Muscle layer of duodenum (tissue), 2 donors: ENCODE measurements around the gene SC5D.

ENCODE experiments used
- H3K27ac ChIP-seq: one replicate; pipeline ENCODE4 v1.7.0; 2013; ENCODE audit warnings: mild to moderate bottlenecking, low read length
- H3K27me3 ChIP-seq: one replicate; pipeline ENCODE4 v1.7.0; 2013; ENCODE audit warnings: low read depth, mild to moderate bottlenecking, control low read depth, low read length
- H3K36me3 ChIP-seq, 2 donors: one replicate each; pipeline ENCODE4 v1.7.0; 2013; ENCODE audit warnings: low read length in 2 of 2, control low read depth in 1 of 2, mild to moderate bottlenecking in 1 of 2; ENCODE audit not compliant: insufficient read depth in 2 of 2, control insufficient read depth in 1 of 2
- H3K4me1 ChIP-seq, 2 donors: one replicate each; pipeline ENCODE4 v1.7.0; 2013; ENCODE audit warnings: low read length in 2 of 2, mild to moderate bottlenecking in 2 of 2, control low read depth in 1 of 2, moderate library complexity in 1 of 2; ENCODE audit not compliant: insufficient read depth in 2 of 2, control insufficient read depth in 1 of 2
- H3K4me3 ChIP-seq, 2 donors: one replicate each; pipeline ENCODE4 v1.7.0; 2013; ENCODE audit warnings: low read length in 2 of 2, low read depth in 1 of 2, mild to moderate bottlenecking in 1 of 2
- H3K9me3 ChIP-seq, 2 donors: one replicate each; pipeline ENCODE4 v1.7.0; 2013; ENCODE audit warnings: low read length in 2 of 2, control low read depth in 1 of 2, mild to moderate bottlenecking in 1 of 2; ENCODE audit not compliant: control insufficient read depth in 1 of 2
- donor health status: healthy.

Gene SC5D

DNA sequence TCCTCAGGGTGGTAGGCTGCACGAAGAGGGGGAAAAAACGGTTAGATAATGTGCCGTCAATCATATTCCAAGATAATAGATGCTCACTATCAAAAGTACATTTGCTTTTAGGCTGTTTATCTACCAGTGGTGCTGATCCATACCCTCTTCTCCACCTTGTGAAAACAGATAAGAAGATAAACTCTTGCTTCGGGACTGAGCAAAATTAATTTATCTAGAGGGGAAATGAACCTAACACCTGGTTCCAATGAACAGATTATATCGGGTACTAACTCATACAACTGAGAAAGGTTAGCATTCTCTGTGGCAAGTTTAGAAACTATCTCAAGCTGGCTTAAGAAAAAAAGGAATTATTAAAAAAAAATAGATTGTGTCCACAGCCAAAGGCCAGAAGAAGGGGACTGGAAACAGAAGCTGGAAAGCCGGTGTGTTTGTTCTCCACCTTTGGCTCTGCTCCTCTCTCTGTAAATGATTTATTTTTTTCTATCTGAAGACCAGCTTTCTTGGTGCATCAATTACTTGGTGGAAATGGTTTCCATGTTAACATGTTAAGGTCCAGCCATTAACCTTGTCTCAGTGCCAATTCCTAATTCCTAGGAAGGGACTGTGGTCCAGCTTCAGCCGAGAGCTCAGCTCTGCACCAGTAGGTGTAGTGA lies 55.8 kb downstream of the SC5D start:
- peaks cover 0 to 5% of the 10 kb centered on the region in 2 donors for H3K4me1 ChIP-seq
- H3K27me3 ChIP-seq = no peaks in the 10 kb centered on the region
- no peak overlapping the region for H3K4me3 ChIP-seq
- H3K27ac ChIP-seq = no peak overlapping the region
- H3K36me3 ChIP-seq = no peaks in the 10 kb centered on the region
- H3K9me3 ChIP-seq = no peaks in the 10 kb centered on the region

DNA sequence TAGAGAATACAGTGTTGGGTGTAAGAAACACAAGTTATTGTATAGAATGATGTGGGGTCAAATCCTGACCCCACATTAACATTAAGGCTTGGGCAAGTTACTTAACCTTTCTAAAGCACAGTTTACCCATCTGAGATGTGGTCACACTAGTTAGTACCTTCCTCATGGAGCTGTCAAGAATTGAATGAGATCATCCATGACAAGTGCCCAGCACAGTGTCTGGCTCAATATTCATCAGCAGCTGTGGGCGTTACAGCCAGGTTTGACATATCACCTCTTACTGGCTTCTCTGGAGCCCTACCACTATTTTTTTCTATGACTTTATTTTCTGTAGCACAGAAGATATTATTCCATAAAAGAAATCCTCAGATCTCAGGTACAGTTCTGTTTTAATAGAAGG lies 57.2 kb downstream of the SC5D start:
- Histone ChIP-seq H3K27me3 (no peaks in the 10 kb centered on the region), H3K9me3 (no peaks in the 10 kb centered on the region), H3K27ac (no peak overlapping the region), H3K4me3 (no peak overlapping the region), H3K36me3 (no peaks in the 10 kb centered on the region), H3K4me1 (peaks cover 0 to 5% of the 10 kb centered on the region in 2 donors)

GRCh38 chr11:121350314-121351082 lies 57.9 kb downstream of the SC5D start:
- H3K27ac ChIP-seq = no peak overlapping the region
- no peaks in the 10 kb centered on the region for H3K27me3 ChIP-seq
- no peaks in the 10 kb centered on the region for H3K9me3 ChIP-seq

GRCh38 chr11:121351083-121351630 lies 58.6 kb downstream of the SC5D start:
- H3K27me3 ChIP-seq = no peaks in the 10 kb centered on the region
- no peaks in the 10 kb centered on the region for H3K9me3 ChIP-seq
- H3K4me1 ChIP-seq = peaks cover 0 to 5% of the 10 kb centered on the region in 2 donors
- no peaks in the 10 kb centered on the region for H3K36me3 ChIP-seq
- no peak overlapping the region for H3K27ac ChIP-seq
- H3K4me3 ChIP-seq = no peak overlapping the region

More at GRCh38 chr11:121350314-121351082, 57.9 kb downstream of the SC5D start:
- Histone ChIP-seq H3K4me1 (peaks cover 0 to 5% of the 10 kb centered on the region in 2 donors), H3K4me3 (no peak overlapping the region), H3K36me3 (no peaks in the 10 kb centered on the region)

DNA sequence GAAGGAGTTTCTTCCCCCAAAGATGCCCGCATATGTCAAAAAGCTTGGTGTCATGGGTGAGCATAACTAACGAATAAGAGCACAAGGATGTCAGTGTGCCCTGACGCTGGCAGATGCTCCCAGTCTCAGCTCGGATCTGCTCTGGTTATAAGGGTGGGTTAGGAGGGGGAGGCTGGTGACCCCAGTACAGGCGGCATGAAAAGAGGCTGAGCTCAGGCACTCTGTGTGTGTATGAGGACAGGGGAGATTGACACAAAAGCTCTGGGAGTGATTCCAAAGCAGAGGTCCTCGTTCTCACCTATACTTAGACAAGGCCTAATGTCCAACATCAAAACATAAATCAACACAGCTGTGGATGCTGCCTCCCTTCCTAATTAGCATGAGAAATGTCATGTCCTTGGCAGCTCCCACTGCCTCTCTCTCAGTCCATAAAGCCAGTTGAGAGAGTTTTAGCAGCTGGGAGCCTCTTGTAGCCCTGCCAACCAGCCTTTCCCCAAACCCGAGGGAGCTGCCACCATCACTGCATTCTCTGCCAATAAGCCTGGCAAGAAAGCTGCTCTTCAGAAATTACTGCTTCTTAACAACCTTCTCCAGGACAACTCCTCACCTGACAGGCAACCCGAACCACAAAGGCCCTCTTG lies 59.8 kb downstream of the SC5D start:
- Histone ChIP-seq H3K27ac (no peak overlapping the region), H3K36me3 (no peaks in the 10 kb centered on the region), H3K4me1 (peaks cover 0 to 5% of the 10 kb centered on the region in 2 donors), H3K9me3 (no peaks in the 10 kb centered on the region), H3K4me3 (no peak overlapping the region), H3K27me3 (no peaks in the 10 kb centered on the region)

GRCh38 chr11:121354192-121354591 lies 61.6 kb downstream of the SC5D start:
- Histone ChIP-seq H3K4me3 (no peak overlapping the region), H3K27ac (no peak overlapping the region), H3K9me3 (no peaks in the 10 kb centered on the region), H3K4me1 (peaks cover 0 to 5% of the 10 kb centered on the region in 2 donors), H3K36me3 (no peaks in the 10 kb centered on the region), H3K27me3 (no peaks in the 10 kb centered on the region)

DNA sequence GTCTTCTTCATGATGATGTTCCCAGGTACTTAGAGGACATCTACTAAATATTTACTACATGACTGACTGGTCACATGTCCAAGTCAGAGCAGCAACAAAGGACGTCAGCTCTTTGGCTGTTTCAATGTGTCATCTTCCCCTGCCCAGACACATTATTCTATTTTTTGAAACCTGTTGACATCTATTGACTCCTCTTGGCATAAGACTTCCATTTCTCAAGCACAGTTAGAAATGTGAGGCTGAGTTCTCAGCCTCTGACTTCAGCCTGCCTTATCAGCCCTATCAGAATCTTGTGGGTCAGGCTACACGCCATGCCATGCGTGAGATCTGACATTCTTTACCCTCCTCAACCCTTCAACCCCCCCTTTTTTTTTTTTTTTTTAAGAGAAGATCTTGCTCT lies 63.8 kb downstream of the SC5D start:
- peaks cover 0 to 5% of the 10 kb centered on the region in 2 donors for H3K4me1 ChIP-seq

More for the DNA sequence above, 63.8 kb downstream of the SC5D start:
- no peaks in the 10 kb centered on the region for H3K36me3 ChIP-seq
- no peak overlapping the region for H3K4me3 ChIP-seq
- H3K9me3 ChIP-seq = no peaks in the 10 kb centered on the region
- no peaks in the 10 kb centered on the region for H3K27me3 ChIP-seq
- no peak overlapping the region for H3K27ac ChIP-seq
